Ovary (tissue), 9 donors: ENCODE measurements around the gene MARS2. TPM values are rescaled to one million over a fixed set of nuclear protein-coding genes. Genes with fewer than 3 reads are reported as not detected.

Experiments
- DNase-seq, 5 donors: peaks; one replicate each; pipeline ENCODE4 v3.0.0-alpha.2; 2019 to 2020
- H3K27ac ChIP-seq, 2 donors: fragments of 200-600 bp; one replicate each; pipeline versions ENCODE4 v1.5.1 to v1.8.0; 2019 to 2022
- H3K27me3 ChIP-seq: fragments of 200-600 bp; one replicate; pipeline ENCODE4 v1.8.0; 2022
- H3K36me3 ChIP-seq: fragments of 200-600 bp; sonication (generic); one replicate; pipeline ENCODE4 v1.5.1; 2019
- H3K4me1 ChIP-seq: one replicate; pipeline ENCODE4 v1.8.1; 2013; ENCODE audit warnings: mild to moderate bottlenecking, moderate library complexity; ENCODE audit not compliant: insufficient read depth
- H3K4me3 ChIP-seq: fragments of 200-600 bp; sonication (generic); one replicate; pipeline ENCODE4 v1.5.1; 2017
- H3K9me3 ChIP-seq, 2 donors: fragments of 200-600 bp in 1 of 2; sonication (generic) in 1 of 2; one replicate each; pipeline versions ENCODE4 v1.5.1 to v1.8.1; 2013 to 2019; ENCODE audit warnings: mild to moderate bottlenecking in 1 of 2, moderate library complexity in 1 of 2
- CTCF ChIP-seq, 3 donors: fragments of 450-650 bp in 2 of 3; fragments of 200-600 bp in 1 of 3; IDR thresholded peaks; one replicate each; pipeline versions ENCODE4 v1.5.1 to v1.8.0; 2016 to 2022; ENCODE audit warnings: antibody characterized with exemption in 3 of 3, mild to moderate bottlenecking in 1 of 3
- EP300 ChIP-seq: sonication (generic); formaldehyde crosslinking; IDR thresholded peaks from one replicate; pipeline ENCODE4 v1.6.1; 2017; ENCODE audit warnings: antibody characterized with exemption
- POLR2A ChIP-seq: fragments of 450-650 bp; IDR thresholded peaks from one replicate; pipeline ENCODE4 v1.6.1; 2017; ENCODE audit warnings: antibody characterized with exemption, mild to moderate bottlenecking, moderate library complexity
- WGBS, 3 donors: extraction: QIAGEN DNeasy Blood & Tissue Kit in 1 of 3; methylation state at CpG; one replicate each; pipeline versions ENCODE4 v1.1.5 to v1.1.7; 2013 to 2017; 5-methylcytosine and 5-hydroxymethylcytosine counted together
- intact Hi-C, 4 donors: fragments of 100-400 bp; cut with DNase I; formaldehyde crosslinking; loops; one replicate each; pipeline versions ENCODE4 v1.11.0 to v1.15.1; 2022 to 2023
- polyA plus RNA-seq, 2 donors: library from polyadenylated mRNA; stranded (reverse); fragments of 200-250 nt in 1 of 2; fragments of 350-450 nt in 1 of 2; fragmentation: Illumina TruSeq in 1 of 2; extraction: RNeasy Lipid Tissue Mini Kit (QIAGEN cat#74804) in 1 of 2; gene quantifications; one replicate each; pipeline ENCODE4 v1.2.3, GENCODE V29; 2013 to 2014
- total RNA-seq, 7 donors: library from RNA; depleted of rRNA in 2 of 7; stranded (reverse); fragments of >200 nt in 2 of 7; fragmentation: NEBNext Ultra II Directional in 3 of 7; extraction: Animal tissue kit (Norgen Biotek cat#: 25700) in 3 of 7; gene quantifications; one replicate each; pipeline versions ENCODE4 v1.1.0 to v1.2.4, GENCODE V29; 2016 to 2023
- donor health status: DM: no; HTN: no; CAD: no; lungs with moderate emphysema.
- donor health status: DM: no; HTN: no; CAD: no.
- donor health status: Bipolar disorder and iron deficiency.
- donor health status: DM: yes; HTN: yes; CAD: no.
- donor health status: DM: no; HTN: no; CAD: no.
- donor health status: DM: yes; HTN: yes; CAD: no.

The MARS2 gene
- total and polyA plus RNA-seq, 9 donors = 1.8 to 7.7 (median 4.7) TPM

- Histone ChIP-seq H3K27me3 (no peaks in the 10 kb centered on the region), H3K9me3 (peaks cover 0 to 6% of the 10 kb centered on the region in 2 donors), H3K27ac (no peak overlapping the region), H3K4me1 (peaks cover 6% of the 10 kb centered on the region), H3K4me3 (no peak overlapping the region), H3K36me3 (no peaks in the 10 kb centered on the region)
- TF ChIP-seq POLR2A = no peak
- no peak for TF ChIP-seq CTCF (IDR thresholded peaks at IDR 0.05)
- TF ChIP-seq EP300 = no peak
- intact Hi-C loops = no loop called here
- DNase-seq = no peak
- 27 to 36% (median 30%) methylated on average over 1 of the region's 1 CpG for WGBS, 3 donors
Measured at GRCh38 chr2:197673606-197674005, 31.6 kb upstream of the MARS2 start.

- no peak overlapping the region for H3K4me3 ChIP-seq
- TF ChIP-seq POLR2A = no peak
- TF ChIP-seq CTCF (IDR thresholded peaks at IDR 0.05) = no peak
- no peak for TF ChIP-seq EP300
- H3K27ac ChIP-seq = no peak overlapping the region
- H3K36me3 ChIP-seq = no peaks in the 10 kb centered on the region
- H3K27me3 ChIP-seq = no peaks in the 10 kb centered on the region
- H3K4me1 ChIP-seq = peaks cover 6% of the 10 kb centered on the region
- peaks cover 0 to 5% of the 10 kb centered on the region in 2 donors for H3K9me3 ChIP-seq
- DNase-seq = no peak
- WGBS, 3 donors = 23 to 26% (median 23%) methylated on average over 1 of the region's 1 CpG
- intact Hi-C loops = no loop called here
Measured at GRCh38 chr2:197674060-197674459, 31.1 kb upstream of the MARS2 start.

- 2 to 6% (median 3%) methylated on average over 3 of the region's 3 CpGs for WGBS, 3 donors
- H3K36me3 ChIP-seq = no peaks in the 10 kb centered on the region
- H3K4me1 ChIP-seq = peaks cover 6% of the 10 kb centered on the region
- H3K27ac ChIP-seq = peak overlapping the region; percentile 24 to 52
- H3K9me3 ChIP-seq = peaks cover 0 to under 1% of the 10 kb centered on the region in 2 donors
- no peaks in the 10 kb centered on the region for H3K27me3 ChIP-seq
- intact Hi-C loops = no loop called here
- peak overlapping the region; percentile 40 for H3K4me3 ChIP-seq
- no peak for DNase-seq
- TF ChIP-seq EP300 (no peak), POLR2A (no peak), CTCF (IDR thresholded peaks at IDR 0.05) (no peak)
Measured at GRCh38 chr2:197674591-197674990, 30.6 kb upstream of the MARS2 start.

GRCh38 chr2:197675246-197675645, 29.9 kb upstream of the MARS2 start, which contains the start of gene RFTN2:
Gene RFTN2, minus strand, starts transcription at chr2:197675587. Its CDS starts 129 bp downstream, at chr2:197675458.
- no peak for DNase-seq
- H3K27ac ChIP-seq = peak within 1 kb of the TSS; percentile 50 to 65
- no peaks in the 10 kb centered on the region for H3K36me3 ChIP-seq
- intact Hi-C loops = no loop called here
- TF ChIP-seq CTCF (IDR thresholded peaks at IDR 0.05) (no peak), EP300 (no peak), POLR2A (no peak)
- peak within 1 kb of the TSS; percentile 40 for H3K4me3 ChIP-seq
- H3K4me1 ChIP-seq = peaks cover 6% of the 10 kb centered on the region
- no peaks in the 10 kb centered on the region for H3K9me3 ChIP-seq
- WGBS, 3 donors = 1 to 20% (median 4%) methylated on average over 3 of the region's 3 CpGs
- H3K27me3 ChIP-seq = no peaks in the 10 kb centered on the region
